GM19035 (cell line): ENCODE data around the gene GPR18.

ENCODE experiments used
- ATAC-seq: cut with Tn5 transposase; IDR thresholded peaks from one replicate; pipeline ENCODE4 v1.9.1; 2021; ENCODE audit not compliant: unreplicated experiment

Gene GPR18

GRCh38 chr13:99258210-99258860, at the start of gene GPR18:
Gene GPR18, minus strand, starts transcription at chr13:99258379. Its CDS starts 2,507 bp downstream, at chr13:99255872.
- ATAC-seq: peak; percentile 90

GRCh38 chr13:99307648-99308339, 49.6 kb upstream of the GPR18 start:
- no peak for ATAC-seq

- peak; percentile 61 for ATAC-seq
These were observed 49.1 kb upstream of the GPR18 start, which contains the start of gene GPR183 for GRCh38 chr13:99307247-99307646. Gene GPR183, minus strand, starts transcription at chr13:99307399. Its CDS starts 11,254 bp downstream, at chr13:99296145.

GRCh38 chr13:99305566-99305965, 47.4 kb upstream of the GPR18 start:
- ATAC-seq: no peak

- no peak for ATAC-seq
These were observed 47.0 kb upstream of the GPR18 start for GRCh38 chr13:99305158-99305557.

- no peak for ATAC-seq
These were observed 46.4 kb upstream of the GPR18 start for GRCh38 chr13:99304541-99304940.

- no peak for ATAC-seq
These were observed 45.8 kb upstream of the GPR18 start for GRCh38 chr13:99303863-99304521.

- ATAC-seq: no peak
These were observed 44.7 kb upstream of the GPR18 start for GRCh38 chr13:99302637-99303505.

- no peak for ATAC-seq
These were observed 43.9 kb upstream of the GPR18 start for GRCh38 chr13:99301913-99302636.

GRCh38 chr13:99301056-99301838, 43.1 kb upstream of the GPR18 start:
- ATAC-seq: no peak

GRCh38 chr13:99299920-99300341, 41.8 kb upstream of the GPR18 start:
- no peak for ATAC-seq

GRCh38 chr13:99299256-99299919, 41.2 kb upstream of the GPR18 start:
- ATAC-seq: no peak

- ATAC-seq: no peak
These were observed 39.9 kb upstream of the GPR18 start for GRCh38 chr13:99298056-99298455.

GRCh38 chr13:99297331-99297730, 39.2 kb upstream of the GPR18 start:
- ATAC-seq: no peak

- peak; percentile 42 for ATAC-seq
These were observed 38.2 kb upstream of the GPR18 start for GRCh38 chr13:99296398-99296797.

- no peak for ATAC-seq
These were observed 37.5 kb upstream of the GPR18 start for GRCh38 chr13:99295488-99296252.

- ATAC-seq: no peak
These were observed 36.8 kb upstream of the GPR18 start for GRCh38 chr13:99294958-99295357.

- ATAC-seq: no peak
These were observed 36.0 kb upstream of the GPR18 start for GRCh38 chr13:99294198-99294597.
